Thyroid gland (tissue), 4 donors: ENCODE measurements around the gene CPLANE2. TPM values are rescaled to one million over a fixed set of nuclear protein-coding genes. Genes with fewer than 3 reads are reported as not detected.
"Not testable (repeated sequence)": the region's sequence is repeated elsewhere in the genome, so short reads cannot be mapped to it uniquely, and the experiment has no call there.

Experiments
- DNase-seq, 2 donors: peaks; one replicate each; pipeline ENCODE4 v3.0.0-alpha.2; 2019
- H3K27ac ChIP-seq, 3 donors: fragments of 200-600 bp; sonication (generic); 1 replicate in 2 of 3; 2 replicates in 1 of 3; pipeline ENCODE4 v1.5.1; 2016 to 2019; ENCODE audit warnings: mild to moderate bottlenecking in 1 of 3, moderate library complexity in 1 of 3
- H3K27me3 ChIP-seq: fragments of 200-600 bp; sonication (generic); one replicate; pipeline ENCODE4 v1.5.1; 2019
- H3K36me3 ChIP-seq, 2 donors: fragments of 200-600 bp; sonication (generic); one replicate each; pipeline ENCODE4 v1.5.1; 2016 to 2019
- H3K4me1 ChIP-seq, 2 donors: fragments of 200-600 bp; sonication (generic); one replicate each; pipeline ENCODE4 v1.5.1; 2017 to 2019
- H3K4me3 ChIP-seq, 3 donors: fragments of 200-600 bp; sonication (generic); replicated peaks in 1 of 3; 1 replicate in 2 of 3; 2 replicates in 1 of 3; pipeline ENCODE4 v1.5.1; 2016; ENCODE audit warnings: mild to moderate bottlenecking in 1 of 3
- H3K9me3 ChIP-seq: fragments of 200-600 bp; sonication (generic); one replicate; pipeline ENCODE4 v1.5.1; 2017
- POLR2A ChIP-seq, 2 donors: fragments of 450-650 bp; IDR thresholded peaks; one replicate each; pipeline ENCODE4 v1.6.1; 2017; ENCODE audit warnings: antibody characterized with exemption in 2 of 2, mild to moderate bottlenecking in 2 of 2, moderate library complexity in 1 of 2
- WGBS, 2 donors: methylation state at CpG; one replicate each; pipeline ENCODE4 v1.1.5; 2017; 5-methylcytosine and 5-hydroxymethylcytosine counted together
- intact Hi-C: fragments of 100-400 bp; cut with DNase I; formaldehyde crosslinking; loops from one replicate; pipeline ENCODE4 v1.15.1; 2023
- total RNA-seq, 4 donors: library from RNA; depleted of rRNA; stranded (reverse); fragments of >200 nt; gene quantifications; one replicate each; pipeline ENCODE4 v1.2.3, GENCODE V29; 2016
- TF ChIP-seq, protein P1 (sequence below), 6 experiments: fragments of 200-600 bp in 3 of 6; fragments of 450-650 bp in 3 of 6; sonication (generic) in 3 of 6; IDR thresholded peaks; one replicate each; pipeline ENCODE4 v1.5.1; 2016 to 2019; ENCODE audit warnings: antibody characterized with exemption in 6 of 6, mild to moderate bottlenecking in 2 of 6, inconsistent platforms in 1 of 6, moderate library complexity in 1 of 6

The CPLANE2 gene
- total RNA-seq, 4 donors from 2014 or later = 4.3 to 21.8 (median 15.3) TPM

DNA sequence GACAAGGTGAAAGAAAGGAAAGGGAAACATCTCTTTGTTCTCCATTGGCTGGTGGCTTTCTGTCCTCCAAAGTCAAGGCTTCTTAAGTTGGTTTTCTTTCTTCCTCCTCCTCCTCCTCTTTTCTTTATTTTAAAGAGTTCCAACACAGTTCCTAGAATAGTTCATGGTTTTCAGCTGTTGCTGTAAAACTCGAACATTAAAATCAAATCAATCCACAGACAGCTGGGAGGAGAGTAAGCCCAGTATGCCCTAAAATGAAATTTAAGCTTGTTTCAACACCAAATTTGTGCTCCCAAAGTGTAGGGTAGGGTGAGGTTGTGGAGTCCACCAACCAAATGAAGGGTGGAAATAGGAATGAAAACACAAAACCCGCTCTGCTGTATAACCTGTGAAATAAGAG, 10.5 kb upstream of the CPLANE2 start:
- peak overlapping the region in 2 of 3 donors; percentile 38 to 83 for H3K27ac ChIP-seq
- peaks cover 15 to 22% of the 10 kb centered on the region in 2 donors for H3K36me3 ChIP-seq
- TF ChIP-seq, protein P1, sequence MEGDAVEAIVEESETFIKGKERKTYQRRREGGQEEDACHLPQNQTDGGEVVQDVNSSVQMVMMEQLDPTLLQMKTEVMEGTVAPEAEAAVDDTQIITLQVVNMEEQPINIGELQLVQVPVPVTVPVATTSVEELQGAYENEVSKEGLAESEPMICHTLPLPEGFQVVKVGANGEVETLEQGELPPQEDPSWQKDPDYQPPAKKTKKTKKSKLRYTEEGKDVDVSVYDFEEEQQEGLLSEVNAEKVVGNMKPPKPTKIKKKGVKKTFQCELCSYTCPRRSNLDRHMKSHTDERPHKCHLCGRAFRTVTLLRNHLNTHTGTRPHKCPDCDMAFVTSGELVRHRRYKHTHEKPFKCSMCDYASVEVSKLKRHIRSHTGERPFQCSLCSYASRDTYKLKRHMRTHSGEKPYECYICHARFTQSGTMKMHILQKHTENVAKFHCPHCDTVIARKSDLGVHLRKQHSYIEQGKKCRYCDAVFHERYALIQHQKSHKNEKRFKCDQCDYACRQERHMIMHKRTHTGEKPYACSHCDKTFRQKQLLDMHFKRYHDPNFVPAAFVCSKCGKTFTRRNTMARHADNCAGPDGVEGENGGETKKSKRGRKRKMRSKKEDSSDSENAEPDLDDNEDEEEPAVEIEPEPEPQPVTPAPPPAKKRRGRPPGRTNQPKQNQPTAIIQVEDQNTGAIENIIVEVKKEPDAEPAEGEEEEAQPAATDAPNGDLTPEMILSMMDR (IDR thresholded peaks at IDR 0.05) = no peak
- no peak for TF ChIP-seq POLR2A (IDR thresholded peaks at IDR 0.05)
- WGBS, 2 donors = 82 to 90% methylated on average over 2 of the region's 2 CpGs
- H3K4me1 ChIP-seq = peaks cover 32 to 45% of the 10 kb centered on the region in 2 donors
- H3K4me3 ChIP-seq = no peak overlapping the region
- DNase-seq = no peak
- intact Hi-C loops = loop anchor here (10.0 kb wide), 1 partner anchor 107 kb away; the partner anchor contains the start of gene FBXO42
- H3K9me3 ChIP-seq = no peaks in the 10 kb centered on the region
- no peaks in the 10 kb centered on the region for H3K27me3 ChIP-seq

GRCh38 chr1:16246961-16247360, 10.0 kb upstream of the CPLANE2 start:
- no peaks in the 10 kb centered on the region for H3K9me3 ChIP-seq
- H3K27ac ChIP-seq = peak overlapping the region in 2 of 3 donors; percentile 38 to 83
- H3K4me1 ChIP-seq = peaks cover 32 to 45% of the 10 kb centered on the region in 2 donors
- TF ChIP-seq, protein P1 (IDR thresholded peaks at IDR 0.05) = no peak
- TF ChIP-seq POLR2A (IDR thresholded peaks at IDR 0.05) = no peak
- no peak for DNase-seq
- no peaks in the 10 kb centered on the region for H3K27me3 ChIP-seq
- intact Hi-C loops = loop anchor here (10.0 kb wide), 1 partner anchor 108 kb away; the partner anchor contains the start of gene FBXO42
- no peak overlapping the region for H3K4me3 ChIP-seq
- H3K36me3 ChIP-seq = peaks cover 15 to 20% of the 10 kb centered on the region in 2 donors
- 82 to 86% methylated on average over 5 of the region's 5 CpGs for WGBS, 2 donors

DNA sequence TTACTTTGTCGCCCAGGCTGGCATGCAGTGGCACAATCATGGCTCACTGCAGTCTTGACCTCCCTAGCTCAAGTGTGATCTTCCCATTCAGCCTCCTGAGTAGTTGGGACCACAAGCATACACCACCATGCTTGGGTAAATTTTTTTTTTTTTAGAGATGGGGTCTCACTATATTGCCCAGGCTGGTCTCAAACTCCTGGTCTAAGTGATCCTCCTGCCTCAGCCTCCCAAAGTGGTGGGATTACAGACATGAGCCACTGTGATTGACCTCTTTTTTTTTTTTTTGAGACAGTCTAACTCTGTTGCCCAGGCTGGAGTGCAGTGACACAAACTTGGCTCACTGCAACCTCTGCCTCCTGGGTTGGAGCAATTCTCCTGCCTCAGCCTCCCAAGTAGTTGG, 9.3 kb upstream of the CPLANE2 start:
- DNase-seq, H3K27ac ChIP-seq, H3K9me3 ChIP-seq, H3K27me3 ChIP-seq, H3K4me3 ChIP-seq: not testable (repeated sequence)
- H3K36me3 ChIP-seq = peaks cover 9 to 12% of the 10 kb centered on the region in 2 donors
- WGBS, 2 donors = 94 to 100% methylated on average over 1 of the region's 1 CpG
- intact Hi-C loops = loop anchor here (10.0 kb wide), 1 partner anchor 109 kb away; the partner anchor contains the start of gene FBXO42
- peaks cover 32 to 45% of the 10 kb centered on the region in 2 donors for H3K4me1 ChIP-seq

- TF ChIP-seq, protein P1 (IDR thresholded peaks at IDR 0.05) = no peak
- no peak for TF ChIP-seq POLR2A (IDR thresholded peaks at IDR 0.05)
- peaks cover 28 to 40% of the 10 kb centered on the region in 2 donors for H3K4me1 ChIP-seq
- no peak overlapping the region for H3K27ac ChIP-seq
- 86 to 93% methylated on average over 9 of the region's 9 CpGs for WGBS, 2 donors
- no peaks in the 10 kb centered on the region for H3K27me3 ChIP-seq
- no peak overlapping the region for H3K4me3 ChIP-seq
- H3K36me3 ChIP-seq = peaks cover 3 to 6% of the 10 kb centered on the region in 2 donors
- H3K9me3 ChIP-seq = no peaks in the 10 kb centered on the region
- intact Hi-C loops = loop anchor here (10.0 kb wide), 1 partner anchor 109 kb away; the partner anchor contains the start of gene FBXO42
- DNase-seq = no peak
Measured at GRCh38 chr1:16245476-16246196, 8.7 kb upstream of the CPLANE2 start.

- Histone ChIP-seq H3K9me3 (no peaks in the 10 kb centered on the region), H3K27me3 (no peaks in the 10 kb centered on the region), H3K27ac (peak overlapping the region in 1 of 3 donors; percentile 45), H3K4me3 (no peak overlapping the region), H3K36me3 (peaks cover 3 to 4% of the 10 kb centered on the region in 2 donors), H3K4me1 (peaks cover 22 to 33% of the 10 kb centered on the region in 2 donors)
- WGBS, 2 donors = 76 to 80% methylated on average over 5 to 8 of the region's 8 CpGs
- DNase-seq = no peak
- TF ChIP-seq, protein P1 (IDR thresholded peaks at IDR 0.05) = peak in 1 of 6 experiments; percentile 8
- TF ChIP-seq POLR2A (IDR thresholded peaks at IDR 0.05) = no peak
- intact Hi-C loops = loop anchor here (5.0 to 10.0 kb wide), 2 partner anchors 110 to 162 kb away; partner anchors contain the start of gene FBXO42
Measured at GRCh38 chr1:16244650-16245285, 7.8 kb upstream of the CPLANE2 start.
